ENCODE data around the gene GFM1. TPM values are rescaled to one million over a fixed set of nuclear protein-coding genes. Genes with fewer than 3 reads are reported as not detected.

The GFM1 gene
- total and polyA plus RNA-seq, 2 of the 13 experiments (the other 11 are each of a cell fraction or from before 2014, with no cell fraction given) = 10.5 to 59.0 TPM

GRCh38 chr3:158710601-158711000, 66.3 kb downstream of the GFM1 start (continued):
- TF ChIP-seq PRDM4 (CRISPR knock-in tag; IDR thresholded peaks at IDR 0.05; ENCODE audit: borderline replicate concordance) (no peak), ZNF501 (CRISPR knock-in tag; IDR thresholded peaks at IDR 0.05) (no peak), WIZ (CRISPR knock-in tag; IDR thresholded peaks at IDR 0.05) (no peak)

- in situ Hi-C loops (cut with HindIII; ENCODE audit: extremely low pct_ligation_motif_present, low pct_unique_long_range_greater_than_20kb) = no loop called here
- POLR2A ChIA-PET = no interaction called here
- Histone ChIP-seq H3K4me1 (ENCODE audit: insufficient read depth, low read length) (no peaks in the 10 kb centered on the region), H3K27ac (ENCODE audit: extremely low read length, insufficient read depth, low read length) (no peak overlapping the region), H2AFZ (ENCODE audit: low read length) (no peak overlapping the region), H3K27me3 (ENCODE audit: control insufficient read depth in 1 of 2, insufficient read depth in 2 of 2, low read length in 2 of 2) (no peaks in the 10 kb centered on the region), H4K20me1 (ENCODE audit: insufficient read depth, low read length) (no peaks in the 10 kb centered on the region), H3K36me3 (replicated peaks in 1 of 2; ENCODE audit: control insufficient read depth in 1 of 2, insufficient read depth in 2 of 2, low read length in 2 of 2) (peaks cover 0 to 3% of the 10 kb centered on the region in 2 experiments; a peak in 2 of 5 replicates), H3K9me3 (ENCODE audit: low read length) (no peaks in the 10 kb centered on the region), H3K4me2 (ENCODE audit: low read depth, low read length) (no peak overlapping the region), H3K79me2 (ENCODE audit: insufficient read depth, low read length) (no peaks in the 10 kb centered on the region), H3K9ac (ENCODE audit: insufficient read depth, low read depth, low read length) (no peak overlapping the region), H3K4me3 (replicated peaks in 1 of 3; ENCODE audit: insufficient read depth in 1 of 3, low read depth in 2 of 3, low read length in 3 of 3) (no peak overlapping the region)
- no peak for ATAC-seq
- DNase-seq (ENCODE audit: low spot score) = no peak
- no peak for FAIRE-seq
- CTCF ChIA-PET (ENCODE audit: low intra/inter-chr PET ratio, low total read pairs) = no interaction called here
- intact Hi-C loops (cut with micrococcal nuclease; ENCODE audit: unreplicated experiment) = no loop called here
- 94% methylated on average over 1 of the region's 1 CpG for WGBS (ENCODE audit: low lambda C conversion rate)
- BruUV-seq (replicated peaks) = no TSS peak
- TF ChIP-seq ZNF460 (CRISPR knock-in tag; IDR thresholded peaks at IDR 0.05; ENCODE audit: borderline replicate concordance) (no peak), DNMT3B (CRISPR knock-in tag; conservative IDR thresholded peaks at IDR 0.05) (no peak), MLXIP (CRISPR knock-in tag; IDR thresholded peaks at IDR 0.05; ENCODE audit: borderline replicate concordance) (no peak), ZNF496 (CRISPR knock-in tag; IDR thresholded peaks at IDR 0.05; ENCODE audit: insufficient replicate concordance) (no peak), DPF2 (CRISPR knock-in tag; IDR thresholded peaks at IDR 0.05; ENCODE audit: borderline replicate concordance, low read depth) (no peak), ZNF512B (CRISPR knock-in tag; IDR thresholded peaks at IDR 0.05; ENCODE audit: borderline replicate concordance) (no peak), ZNF850 (CRISPR knock-in tag; conservative IDR thresholded peaks at IDR 0.05) (no peak), RELA (CRISPR knock-in tag; IDR thresholded peaks at IDR 0.05) (no peak), TCF12 (IDR thresholded peaks at IDR 0.05) (no peak), TCF12 (CRISPR knock-in tag; IDR thresholded peaks at IDR 0.05) (no peak), ZNF772 (CRISPR knock-in tag; IDR thresholded peaks at IDR 0.05) (no peak), ZNF598 (CRISPR knock-in tag; IDR thresholded peaks at IDR 0.05; ENCODE audit: borderline replicate concordance) (no peak), RXRB (CRISPR knock-in tag; IDR thresholded peaks at IDR 0.05; ENCODE audit: borderline replicate concordance) (no peak), ZSCAN29 (CRISPR knock-in tag; conservative IDR thresholded peaks at IDR 0.05) (no peak)
These were observed 67.6 kb downstream of the GFM1 start for GRCh38 chr3:158711886-158712285.
